Lower lobe of right lung (tissue), 2 donors: Measurements from ENCODE around the gene ANXA6. TPM values are rescaled to one million over a fixed set of nuclear protein-coding genes. Genes with fewer than 3 reads are reported as not detected.

Experiments
- ATAC-seq, 2 donors: fragments of 200-7000 bp; cut with Tn5 transposase; one replicate each; pipeline ENCODE4 v1.9.1; 2020 to 2022; ENCODE audit warnings: mild to moderate bottlenecking in 2 of 2, moderate library complexity in 2 of 2
- DNase-seq: peaks from one replicate; pipeline ENCODE4 v3.0.0-alpha.2; 2020
- H3K27ac ChIP-seq: fragments of 200-600 bp; one replicate; pipeline ENCODE4 v1.8.0; 2022
- H3K27me3 ChIP-seq: fragments of 200-600 bp; one replicate; pipeline ENCODE4 v1.8.0; 2022; ENCODE audit warnings: low read depth
- H3K36me3 ChIP-seq: fragments of 200-600 bp; one replicate; pipeline ENCODE4 v1.8.0; 2022; ENCODE audit warnings: mild to moderate bottlenecking
- H3K4me1 ChIP-seq: fragments of 200-600 bp; one replicate; pipeline ENCODE4 v1.8.0; 2022
- H3K4me3 ChIP-seq: fragments of 200-600 bp; one replicate; pipeline ENCODE4 v1.8.0; 2022; ENCODE audit warnings: mild to moderate bottlenecking
- H3K9me3 ChIP-seq: fragments of 200-600 bp; one replicate; pipeline ENCODE4 v1.8.0; 2022
- CTCF ChIP-seq: fragments of 200-600 bp; IDR thresholded peaks from one replicate; pipeline ENCODE4 v1.8.0; 2022; ENCODE audit warnings: antibody characterized with exemption, mild to moderate bottlenecking
- intact Hi-C: fragments of 100-400 bp; cut with DNase I; formaldehyde crosslinking; loops from one replicate; pipeline ENCODE4 v1.11.0; 2022
- total RNA-seq: library from RNA; stranded (reverse); fragmentation: NEBNext Ultra II Directional; extraction: Animal tissue kit (Norgen Biotek cat#: 25700); gene quantifications from one replicate; pipeline ENCODE4 v1.2.1, GENCODE V29; 2021
- donor health status: DM: no; HTN: yes; CAD: no; lungs with severe emphysema.

Gene ANXA6
- total RNA-seq, 1 donor from 2014 or later: 120 TPM

- Histone ChIP-seq H3K27me3 (no peaks in the 10 kb centered on the region), H3K9me3 (no peaks in the 10 kb centered on the region), H3K27ac (peak overlapping the region; percentile 81), H3K36me3 (no peaks in the 10 kb centered on the region), H3K4me3 (no peak overlapping the region), H3K4me1 (peaks cover 72% of the 10 kb centered on the region)
- intact Hi-C loops: no loop called here
- no peak for TF ChIP-seq CTCF
- ATAC-seq (no peak), DNase-seq (no peak)
Measured at GRCh38 chr5:151094852-151095245, 62.7 kb downstream of the ANXA6 start.

GRCh38 chr5:151094030-151094851, 63.3 kb downstream of the ANXA6 start:
- H3K27ac ChIP-seq: peak overlapping the region; percentile 81
- no peak for TF ChIP-seq CTCF
- peaks cover 72% of the 10 kb centered on the region for H3K4me1 ChIP-seq
- H3K4me3 ChIP-seq: no peak overlapping the region
- no peaks in the 10 kb centered on the region for H3K27me3 ChIP-seq
- no peaks in the 10 kb centered on the region for H3K36me3 ChIP-seq
- intact Hi-C loops: no loop called here
- H3K9me3 ChIP-seq: no peaks in the 10 kb centered on the region
- ATAC-seq (peak; percentile 11 to 52), DNase-seq (no peak)

GRCh38 chr5:151093476-151093889, 64.1 kb downstream of the ANXA6 start:
- no peak overlapping the region for H3K4me3 ChIP-seq
- H3K27ac ChIP-seq: peak overlapping the region; percentile 81
- peaks cover 71% of the 10 kb centered on the region for H3K4me1 ChIP-seq
- TF ChIP-seq CTCF: no peak
- no peaks in the 10 kb centered on the region for H3K27me3 ChIP-seq
- no peaks in the 10 kb centered on the region for H3K36me3 ChIP-seq
- peak; percentile 68 to 79 for ATAC-seq
- intact Hi-C loops: no loop called here
- no peaks in the 10 kb centered on the region for H3K9me3 ChIP-seq
- DNase-seq: no peak

GRCh38 chr5:151092762-151093161, 64.8 kb downstream of the ANXA6 start:
- H3K9me3 ChIP-seq: no peaks in the 10 kb centered on the region
- no peaks in the 10 kb centered on the region for H3K36me3 ChIP-seq
- no peak for TF ChIP-seq CTCF
- ATAC-seq (peak; percentile 45 to 64), DNase-seq (no peak)
- H3K27me3 ChIP-seq: no peaks in the 10 kb centered on the region
- H3K27ac ChIP-seq: peak overlapping the region; percentile 81
- H3K4me3 ChIP-seq: no peak overlapping the region
- intact Hi-C loops: no loop called here
- peaks cover 63% of the 10 kb centered on the region for H3K4me1 ChIP-seq

- no peak for TF ChIP-seq CTCF
- H3K27me3 ChIP-seq: no peaks in the 10 kb centered on the region
- ATAC-seq (no peak), DNase-seq (no peak)
- peaks cover 61% of the 10 kb centered on the region for H3K4me1 ChIP-seq
- H3K4me3 ChIP-seq: no peak overlapping the region
- no peaks in the 10 kb centered on the region for H3K9me3 ChIP-seq
- no peaks in the 10 kb centered on the region for H3K36me3 ChIP-seq
- intact Hi-C loops: no loop called here
- H3K27ac ChIP-seq: no peak overlapping the region
Measured at GRCh38 chr5:151089726-151090125, 67.9 kb downstream of the ANXA6 start.
